Measurements from ENCODE around the gene ZGPAT.

ZGPAT gene

GRCh38 chr20:63752411-63753101 lies 44.7 kb downstream of the ZGPAT start:
- CTCF ChIA-PET, result interaction anchor here (1.6 kb wide), 1 partner anchor 9 kb away, joined by 6 read pairs; no protein-coding TSS in a partner anchor
- no peak for DNase-seq (ENCODE audit: extremely low spot score)
- no peak for TF ChIP-seq CTCF (IDR thresholded peaks at IDR 0.05; ENCODE audit: control extremely low read depth, extremely low read depth, low read depth, missing control alignments)
- POLR2A ChIA-PET, result no interaction called here

- no peak for TF ChIP-seq CTCF (IDR thresholded peaks at IDR 0.05; ENCODE audit: control extremely low read depth, extremely low read depth, low read depth, missing control alignments)
- DNase-seq (ENCODE audit: extremely low spot score), result no peak
- ChIA-PET POLR2A (no interaction called here), CTCF (no interaction called here)
Measured at GRCh38 chr20:63753381-63753780, 45.5 kb downstream of the ZGPAT start.

- no peak for DNase-seq (ENCODE audit: extremely low spot score)
- ChIA-PET CTCF (no interaction called here), POLR2A (no interaction called here)
- no peak for TF ChIP-seq CTCF (IDR thresholded peaks at IDR 0.05; ENCODE audit: control extremely low read depth, extremely low read depth, low read depth, missing control alignments)
Measured at GRCh38 chr20:63754008-63754407, 46.2 kb downstream of the ZGPAT start.

- ChIA-PET POLR2A (no interaction called here), CTCF (no interaction called here)
- DNase-seq (ENCODE audit: extremely low spot score), result no peak
- TF ChIP-seq CTCF (IDR thresholded peaks at IDR 0.05; ENCODE audit: control extremely low read depth, extremely low read depth, low read depth, missing control alignments), result no peak
Measured at GRCh38 chr20:63755933-63756647, 48.3 kb downstream of the ZGPAT start.

GRCh38 chr20:63756648-63756991 lies 48.8 kb downstream of the ZGPAT start:
- ChIA-PET CTCF (no interaction called here), POLR2A (no interaction called here)
- TF ChIP-seq CTCF (IDR thresholded peaks at IDR 0.05; ENCODE audit: control extremely low read depth, extremely low read depth, low read depth, missing control alignments), result no peak
- no peak for DNase-seq (ENCODE audit: extremely low spot score)

- ChIA-PET POLR2A (no interaction called here), CTCF (no interaction called here)
Measured at GRCh38 chr20:63758152-63758551, 50.3 kb downstream of the ZGPAT start.

More at GRCh38 chr20:63758152-63758551, 50.3 kb downstream of the ZGPAT start:
- TF ChIP-seq CTCF (IDR thresholded peaks at IDR 0.05; ENCODE audit: control extremely low read depth, extremely low read depth, low read depth, missing control alignments), result no peak
- no peak for DNase-seq (ENCODE audit: extremely low spot score)
